Ovary (tissue), 10 donors: ENCODE data around the gene AMOTL2. TPM values are rescaled to one million over a fixed set of nuclear protein-coding genes. Genes with fewer than 3 reads are reported as not detected.

ENCODE experiments used
- DNase-seq, 5 donors: peaks; one replicate each; pipeline ENCODE4 v3.0.0-alpha.2; 2019 to 2020
- H3K27ac ChIP-seq, 2 donors: fragments of 200-600 bp; one replicate each; pipeline versions ENCODE4 v1.5.1 to v1.8.0; 2019 to 2022
- H3K27me3 ChIP-seq: fragments of 200-600 bp; one replicate; pipeline ENCODE4 v1.8.0; 2022
- H3K36me3 ChIP-seq: fragments of 200-600 bp; sonication (generic); one replicate; pipeline ENCODE4 v1.5.1; 2019
- H3K4me1 ChIP-seq: one replicate; pipeline ENCODE4 v1.8.1; 2013; ENCODE audit warnings: mild to moderate bottlenecking, moderate library complexity; ENCODE audit not compliant: insufficient read depth
- H3K4me3 ChIP-seq: fragments of 200-600 bp; sonication (generic); one replicate; pipeline ENCODE4 v1.5.1; 2017
- H3K9me3 ChIP-seq, 2 donors: fragments of 200-600 bp in 1 of 2; sonication (generic) in 1 of 2; one replicate each; pipeline versions ENCODE4 v1.5.1 to v1.8.1; 2013 to 2019; ENCODE audit warnings: mild to moderate bottlenecking in 1 of 2, moderate library complexity in 1 of 2
- CTCF ChIP-seq, 3 donors: fragments of 450-650 bp in 2 of 3; fragments of 200-600 bp in 1 of 3; IDR thresholded peaks; one replicate each; pipeline versions ENCODE4 v1.5.1 to v1.8.0; 2016 to 2022; ENCODE audit warnings: antibody characterized with exemption in 3 of 3, mild to moderate bottlenecking in 1 of 3
- EP300 ChIP-seq: sonication (generic); formaldehyde crosslinking; IDR thresholded peaks from one replicate; pipeline ENCODE4 v1.6.1; 2017; ENCODE audit warnings: antibody characterized with exemption
- POLR2A ChIP-seq: fragments of 450-650 bp; IDR thresholded peaks from one replicate; pipeline ENCODE4 v1.6.1; 2017; ENCODE audit warnings: antibody characterized with exemption, mild to moderate bottlenecking, moderate library complexity
- WGBS, 3 donors: extraction: QIAGEN DNeasy Blood & Tissue Kit in 1 of 3; methylation state at CpG; one replicate each; pipeline versions ENCODE4 v1.1.5 to v1.1.7; 2013 to 2017; 5-methylcytosine and 5-hydroxymethylcytosine counted together
- intact Hi-C, 4 donors: fragments of 100-400 bp; cut with DNase I; formaldehyde crosslinking; loops; one replicate each; pipeline versions ENCODE4 v1.11.0 to v1.15.1; 2022 to 2023
- long read RNA-seq, 3 donors: library from polyadenylated mRNA in 2 of 3; unstranded in 2 of 3; transcript quantifications; one replicate each; pipeline ENCODE4 v2.0.0 and lab custom pipeline, GENCODE V29; 2021 to 2026
- polyA plus RNA-seq, 2 donors: library from polyadenylated mRNA; stranded (reverse); fragments of 200-250 nt in 1 of 2; fragments of 350-450 nt in 1 of 2; fragmentation: Illumina TruSeq in 1 of 2; extraction: RNeasy Lipid Tissue Mini Kit (QIAGEN cat#74804) in 1 of 2; gene quantifications; one replicate each; pipeline ENCODE4 v1.2.3, GENCODE V29; 2013 to 2014
- total RNA-seq, 7 donors: library from RNA; depleted of rRNA in 2 of 7; stranded (reverse); fragments of >200 nt in 2 of 7; fragmentation: NEBNext Ultra II Directional in 3 of 7; extraction: Animal tissue kit (Norgen Biotek cat#: 25700) in 3 of 7; gene quantifications; one replicate each; pipeline versions ENCODE4 v1.1.0 to v1.2.4, GENCODE V29; 2016 to 2023
- donor health status: DM: no; HTN: no; CAD: no; lungs with moderate emphysema.
- donor health status: DM: no; HTN: no; CAD: no.
- donor health status: Bipolar disorder and iron deficiency.
- donor health status: DM: yes; HTN: yes; CAD: no.
- donor health status: DM: no; HTN: no; CAD: no.
- donor health status: DM: yes; HTN: yes; CAD: no.

Gene AMOTL2
- total RNA-seq (10 to 100 TPM; 20.5 to 60.4 (median 44.8) TPM), polyA plus RNA-seq (10 to 100 TPM; 28.7 to 32.9 TPM)
- long read RNA-seq, donor 1, full-length matches to known transcripts: 15 of 47 reads
- long read RNA-seq, donor 1, partial matches to known transcripts: 31 of 47 reads
- long read RNA-seq, donor 1, other reads (novel, unspliced or antisense): 1 of 47 reads
- long read RNA-seq, donor 2, full-length matches to known transcripts: 6 of 11 reads
- long read RNA-seq, donor 2, partial matches to known transcripts: 5 of 11 reads
- long read RNA-seq, donor 2, other reads (novel, unspliced or antisense): 0 of 11 reads
- long read RNA-seq, donor 3, full-length matches to known transcripts: 53 of 89 reads
- long read RNA-seq, donor 3, partial matches to known transcripts: 31 of 89 reads
- long read RNA-seq, donor 3, other reads (novel, unspliced or antisense): 5 of 89 reads

DNA sequence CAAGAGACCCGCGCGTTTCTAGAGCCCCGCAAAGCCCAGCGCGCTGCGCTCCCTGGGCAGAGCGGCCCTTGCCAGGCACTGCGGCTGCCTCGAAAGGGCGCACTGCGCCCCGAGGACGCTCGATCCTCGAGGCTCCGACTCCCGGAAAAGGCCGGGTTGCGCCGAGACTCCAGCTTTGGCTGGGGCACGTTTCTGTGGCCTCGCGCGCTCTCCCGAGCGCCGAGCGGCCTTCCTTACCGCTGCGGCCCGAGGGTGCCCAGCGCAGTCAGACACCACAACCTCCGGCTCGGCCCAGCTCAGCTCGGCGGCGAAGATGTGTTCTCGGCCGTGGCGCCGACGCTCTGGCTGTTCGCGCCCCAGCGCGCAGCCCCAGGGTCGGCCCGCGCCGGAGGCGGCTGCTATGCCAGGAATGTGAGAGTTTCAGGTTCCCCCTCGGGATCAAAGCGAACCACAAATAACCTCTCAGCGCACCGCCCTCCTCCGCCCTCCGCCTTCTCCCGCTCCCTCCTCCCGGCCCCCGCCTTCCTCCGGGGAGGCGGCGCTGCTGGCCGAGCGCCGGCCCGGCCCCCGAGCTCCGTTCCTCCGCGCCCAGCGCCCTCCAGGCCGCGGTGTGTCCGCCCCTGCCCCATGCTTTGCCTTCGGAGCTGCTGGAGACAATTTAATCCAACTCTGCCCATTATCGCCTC is at the start of gene AMOTL2:
Gene AMOTL2, minus strand, starts transcription at position 343 of the 686 bp plus-strand sequence. CDS start 3,014 bp downstream, outside the sequence.
- WGBS, 3 donors: 0 to 1% (median 0%) methylated on average over 46 to 78 of the region's 78 CpGs
- peak; percentile 76 for TF ChIP-seq POLR2A
- no peak for TF ChIP-seq CTCF (IDR thresholded peaks at IDR 0.05)
- TF ChIP-seq EP300: no peak
- Histone ChIP-seq H3K9me3 (no peaks in the 10 kb centered on the region), H3K27me3 (no peaks in the 10 kb centered on the region), H3K4me3 (peak within 1 kb of the TSS; percentile 62), H3K36me3 (no peaks in the 10 kb centered on the region), H3K27ac (peak within 1 kb of the TSS; percentile 86 to 95), H3K4me1 (peaks cover 19% of the 10 kb centered on the region)
- intact Hi-C loops: loop anchor here in 3 of 4 donors (5.0 to 10.0 kb wide), 5 partner anchors 57 to 162 kb away; no protein-coding TSS in a partner anchor
- DNase-seq: peak; percentile 85 to 94 (median 87)

- Histone ChIP-seq H3K9me3 (no peaks in the 10 kb centered on the region), H3K4me3 (no peak overlapping the region), H3K27ac (no peak overlapping the region), H3K27me3 (no peaks in the 10 kb centered on the region), H3K36me3 (no peaks in the 10 kb centered on the region), H3K4me1 (no peaks in the 10 kb centered on the region)
- DNase-seq: no peak
- no peak for TF ChIP-seq POLR2A
- TF ChIP-seq CTCF (IDR thresholded peaks at IDR 0.05): no peak
- no peak for TF ChIP-seq EP300
- intact Hi-C loops: no loop called here
- 45 to 63% (median 45%) methylated on average over 2 of the region's 2 CpGs for WGBS, 3 donors
Observed at GRCh38 chr3:134423153-134423552, 48.9 kb upstream of the AMOTL2 start.

- H3K36me3 ChIP-seq: no peaks in the 10 kb centered on the region
- no peak for TF ChIP-seq POLR2A
- TF ChIP-seq EP300: no peak
- TF ChIP-seq CTCF (IDR thresholded peaks at IDR 0.05): no peak
Observed at GRCh38 chr3:134419960-134420321, 45.7 kb upstream of the AMOTL2 start.

GRCh38 chr3:134419214-134419959 is 45.1 kb upstream of the AMOTL2 start:
- H3K27me3 ChIP-seq: no peaks in the 10 kb centered on the region
- no peak overlapping the region for H3K4me3 ChIP-seq
- H3K36me3 ChIP-seq: no peaks in the 10 kb centered on the region
- no peak overlapping the region for H3K27ac ChIP-seq
- WGBS, 3 donors: 54 to 80% (median 67%) methylated on average over 5 of the region's 5 CpGs
- H3K9me3 ChIP-seq: no peaks in the 10 kb centered on the region
- no peaks in the 10 kb centered on the region for H3K4me1 ChIP-seq
- intact Hi-C loops: no loop called here
- TF ChIP-seq POLR2A (no peak), CTCF (IDR thresholded peaks at IDR 0.05) (no peak), EP300 (no peak)
- no peak for DNase-seq

More at GRCh38 chr3:134419960-134420321, 45.7 kb upstream of the AMOTL2 start:
- no peaks in the 10 kb centered on the region for H3K27me3 ChIP-seq
- no peaks in the 10 kb centered on the region for H3K4me1 ChIP-seq
- no peak overlapping the region for H3K4me3 ChIP-seq
- H3K27ac ChIP-seq: no peak overlapping the region
- WGBS, 3 donors: 66 to 81% (median 74%) methylated on average over 5 of the region's 5 CpGs
- no peaks in the 10 kb centered on the region for H3K9me3 ChIP-seq
- intact Hi-C loops: no loop called here
- DNase-seq: no peak
